C4-2B (cell line): ENCODE measurements around the gene PITX3.

Experiments used
- CTCF ChIP-seq: fragments of 450-650 bp; conservative IDR thresholded peaks from 2 replicates; pipeline ENCODE4 v1.5.1; 2017; ENCODE audit warnings: mild to moderate bottlenecking
- ZFX ChIP-seq: fragments of 450-650 bp; IDR thresholded peaks from 2 replicates; pipeline ENCODE4 v1.6.1; 2017

- no peak for TF ChIP-seq CTCF
- TF ChIP-seq ZFX = no peak
Observed at GRCh38 chr10:102289356-102289755, 48.0 kb upstream of the PITX3 start.
